Measurements from ENCODE around the gene FAM227A. TPM values are rescaled to one million over a fixed set of nuclear protein-coding genes. Genes with fewer than 3 reads are reported as not detected.

Gene FAM227A
- polyA plus RNA-seq, 10 donors, result 0.38 to 1.5 (median 1.0) TPM

- DNase-seq, result no peak
Observed at GRCh38 chr22:38549101-38549894, 106.9 kb downstream of the FAM227A start.

- DNase-seq, result no peak
Observed at GRCh38 chr22:38540701-38541100, 115.5 kb downstream of the FAM227A start.

GRCh38 chr22:38531251-38531938 is 124.8 kb downstream of the FAM227A start:
- no peak for DNase-seq

Other genes with a start within 250 kb of the FAM227A start
- under 1 TPM in 9 of 10 donors, not detected in 1; 0.12 to 0.58 (median 0.23) TPM for gene KCNJ4, start 201.2 kb downstream of the FAM227A start, polyA plus RNA-seq (ENCODE audit: insufficient read length in 10 of 10)
- 10 to 100 TPM; 24.8 to 43.4 (median 37.7) TPM for gene KDELR3, start 188.3 kb downstream of the FAM227A start, polyA plus RNA-seq (ENCODE audit: insufficient read length in 10 of 10)
- 100 to 1,000 TPM; 253 to 478 (median 350) TPM for gene DDX17, start 150.1 kb downstream of the FAM227A start, polyA plus RNA-seq (ENCODE audit: insufficient read length in 10 of 10)
- 1 to 10 TPM; 3.5 to 9.7 (median 5.4) TPM for gene DMC1, start 86.2 kb downstream of the FAM227A start, polyA plus RNA-seq (ENCODE audit: insufficient read length in 10 of 10)
- 10 to 100 TPM; 32.3 to 41.2 (median 34.7) TPM for gene CBY1, start 246 bp upstream of the FAM227A start, polyA plus RNA-seq (ENCODE audit: insufficient read length in 10 of 10)
- 10 to 100 TPM; 71.2 to 90.2 (median 79.8) TPM for gene TOMM22, start 25.6 kb upstream of the FAM227A start, polyA plus RNA-seq (ENCODE audit: insufficient read length in 10 of 10)
- 10 to 100 TPM; 31.9 to 42.5 (median 37.8) TPM for gene JOSD1, start 44.6 kb upstream of the FAM227A start, polyA plus RNA-seq (ENCODE audit: insufficient read length in 10 of 10)
- gene GTPBP1, start 49.6 kb upstream of the FAM227A start, polyA plus RNA-seq (ENCODE audit: insufficient read length in 10 of 10), result 10 to 100 TPM; 26.8 to 37.6 (median 32.9) TPM
- gene SUN2, start 99.6 kb upstream of the FAM227A start, polyA plus RNA-seq (ENCODE audit: insufficient read length in 10 of 10), result 10 to 100 TPM; 36.5 to 60.6 (median 49.0) TPM
- 10 to 100 TPM in 8 of 10 donors, 1 to 10 TPM in 2; 8.6 to 18.1 (median 11.9) TPM for gene DNAL4, start 137.8 kb upstream of the FAM227A start, polyA plus RNA-seq (ENCODE audit: insufficient read length in 10 of 10)
- 1 to 10 TPM; 4.0 to 6.4 (median 4.9) TPM for gene NPTXR, start 187.6 kb upstream of the FAM227A start, polyA plus RNA-seq (ENCODE audit: insufficient read length in 10 of 10)
- 10 to 100 TPM; 21.8 to 49.6 (median 30.8) TPM for gene CBX6, start 215.8 kb upstream of the FAM227A start, polyA plus RNA-seq (ENCODE audit: insufficient read length in 10 of 10)